Smooth muscle cell (in vitro differentiated cells): ENCODE measurements around the gene HYAL4. TPM values are rescaled to one million over a fixed set of nuclear protein-coding genes. Genes with fewer than 3 reads are reported as not detected.
"Not testable (repeated sequence)": the region's sequence is repeated elsewhere in the genome, so short reads cannot be mapped to it uniquely, and the experiment has no call there.

Experiments used
- DNase-seq: peaks from one replicate; lab custom pipeline; 2025; ENCODE audit not compliant: unreplicated experiment; lab: John Stamatoyannopoulos, UW
- H2AFZ ChIP-seq: fragments of 200-600 bp; sonication (generic); 2 replicates; pipeline ENCODE4 v1.6.0; 2016; ENCODE audit warnings: antibody characterized with exemption, low read depth, mild to moderate bottlenecking
- H3F3A ChIP-seq: fragments of 200-600 bp; sonication (generic); 2 replicates; pipeline ENCODE4 v1.6.0; 2017; ENCODE audit warnings: antibody characterized with exemption, low read depth
- H3K27ac ChIP-seq: fragments of 200-600 bp; sonication (generic); 2 replicates; pipeline ENCODE4 v1.5.1; 2016; ENCODE audit warnings: low read depth, mild to moderate bottlenecking
- H3K27me3 ChIP-seq: fragments of 200-600 bp; sonication (generic); 2 replicates; pipeline ENCODE4 v1.6.1; 2016; ENCODE audit warnings: low read depth, mild to moderate bottlenecking
- H3K36me3 ChIP-seq: fragments of 200-600 bp; sonication (generic); 2 replicates; pipeline ENCODE4 v1.5.1; 2016; ENCODE audit warnings: low read depth
- H3K4me1 ChIP-seq: fragments of 200-600 bp; sonication (generic); 2 replicates; pipeline ENCODE4 v1.5.1; 2016; ENCODE audit warnings: low read depth
- H3K4me2 ChIP-seq: fragments of 200-600 bp; sonication (generic); 2 replicates; pipeline ENCODE4 v1.6.0; 2016; ENCODE audit warnings: mild to moderate bottlenecking
- H3K4me3 ChIP-seq: fragments of 200-600 bp; sonication (generic); 2 replicates; pipeline ENCODE4 v1.5.1; 2016; ENCODE audit warnings: mild to moderate bottlenecking
- H3K79me2 ChIP-seq: fragments of 200-600 bp; sonication (generic); 2 replicates; pipeline ENCODE4 v1.6.0; 2016; ENCODE audit warnings: low read depth, mild to moderate bottlenecking
- H3K9ac ChIP-seq: fragments of 200-600 bp; sonication (generic); 2 replicates; pipeline ENCODE4 v1.6.0; 2016; ENCODE audit warnings: low read depth
- H3K9me3 ChIP-seq: fragments of 200-600 bp; sonication (generic); replicated peaks from 2 replicates; pipeline ENCODE4 v1.5.1; 2016; ENCODE audit warnings: low read depth
- H4K20me1 ChIP-seq: fragments of 200-600 bp; sonication (generic); 2 replicates; pipeline ENCODE4 v1.6.0; 2016; ENCODE audit warnings: low read depth
- WGBS: methylation state at CpG from one replicate; pipeline ENCODE4 v1.1.7; 2016; ENCODE audit warnings: low lambda C conversion rate; 5-methylcytosine and 5-hydroxymethylcytosine counted together
- polyA plus RNA-seq: library from polyadenylated mRNA; unstranded; fragments of >200 nt; fragmentation: Nextera tagmentation; extraction: Ambion mirVana; gene quantifications from 2 replicates; pipeline ENCODE4 v1.2.1, GENCODE V29; 2016
- total RNA-seq: library from RNA; depleted of rRNA; stranded (reverse); fragments of >200 nt; gene quantifications from 2 replicates; pipeline ENCODE4 v1.2.3, GENCODE V29; 2014
- TF ChIP-seq, protein P1 (sequence below): fragments of 200-600 bp; sonication (generic); IDR thresholded peaks from 2 replicates; pipeline ENCODE4 v1.5.1; 2017; ENCODE audit warnings: borderline replicate concordance, mild to moderate bottlenecking, antibody characterized with exemption; ENCODE audit not compliant: insufficient read depth, poor library complexity, severe bottlenecking

HYAL4 gene
- total and polyA plus RNA-seq, 2 experiments from 2014 or later, result not detected

DNA sequence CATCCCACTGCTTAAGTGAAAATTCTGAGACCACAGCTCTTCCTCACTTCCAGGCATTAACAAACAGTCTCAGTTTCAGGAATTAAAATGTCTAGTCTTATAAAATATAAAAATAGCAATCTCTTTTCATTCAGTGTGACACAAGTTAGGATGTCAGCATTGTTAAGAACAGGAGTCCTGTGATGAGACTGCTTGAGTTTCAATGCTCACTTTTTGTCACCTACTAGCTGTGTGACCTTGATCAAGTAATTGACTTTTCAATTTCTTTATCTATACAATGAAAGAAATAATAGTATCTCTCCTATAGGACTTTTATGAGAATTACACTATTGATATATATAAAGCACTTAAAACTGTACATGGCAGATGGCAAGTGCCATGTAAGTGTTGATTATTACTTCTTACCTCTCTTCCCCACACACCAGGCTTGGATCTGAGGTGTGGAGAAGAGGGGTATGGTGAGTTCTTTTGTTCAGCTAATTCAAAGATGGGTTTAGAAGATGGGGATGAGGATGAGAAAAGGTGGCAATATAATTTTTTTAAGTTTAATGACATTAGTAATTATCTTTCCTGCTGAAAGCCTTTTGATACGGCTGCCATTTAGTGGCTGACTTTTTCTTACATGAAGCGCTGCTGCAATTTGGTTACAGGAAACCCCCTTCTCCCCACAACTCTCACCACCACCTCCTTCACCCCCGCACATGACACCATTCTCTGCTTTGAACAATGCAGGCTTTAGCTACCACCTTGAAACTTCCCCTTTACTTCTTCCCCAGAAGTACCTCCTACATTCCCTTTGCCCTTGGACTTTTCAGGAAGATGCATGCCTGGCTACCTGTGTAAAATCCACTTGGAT is 20.8 kb upstream of the HYAL4 start:
- H3K4me2 ChIP-seq, result no peak overlapping the region
- DNase-seq, result no peak
- H2AFZ ChIP-seq, result no peak overlapping the region
- H3K36me3 ChIP-seq, result no peaks in the 10 kb centered on the region
- TF ChIP-seq, protein P1, sequence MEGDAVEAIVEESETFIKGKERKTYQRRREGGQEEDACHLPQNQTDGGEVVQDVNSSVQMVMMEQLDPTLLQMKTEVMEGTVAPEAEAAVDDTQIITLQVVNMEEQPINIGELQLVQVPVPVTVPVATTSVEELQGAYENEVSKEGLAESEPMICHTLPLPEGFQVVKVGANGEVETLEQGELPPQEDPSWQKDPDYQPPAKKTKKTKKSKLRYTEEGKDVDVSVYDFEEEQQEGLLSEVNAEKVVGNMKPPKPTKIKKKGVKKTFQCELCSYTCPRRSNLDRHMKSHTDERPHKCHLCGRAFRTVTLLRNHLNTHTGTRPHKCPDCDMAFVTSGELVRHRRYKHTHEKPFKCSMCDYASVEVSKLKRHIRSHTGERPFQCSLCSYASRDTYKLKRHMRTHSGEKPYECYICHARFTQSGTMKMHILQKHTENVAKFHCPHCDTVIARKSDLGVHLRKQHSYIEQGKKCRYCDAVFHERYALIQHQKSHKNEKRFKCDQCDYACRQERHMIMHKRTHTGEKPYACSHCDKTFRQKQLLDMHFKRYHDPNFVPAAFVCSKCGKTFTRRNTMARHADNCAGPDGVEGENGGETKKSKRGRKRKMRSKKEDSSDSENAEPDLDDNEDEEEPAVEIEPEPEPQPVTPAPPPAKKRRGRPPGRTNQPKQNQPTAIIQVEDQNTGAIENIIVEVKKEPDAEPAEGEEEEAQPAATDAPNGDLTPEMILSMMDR, result no peak
- H3K79me2 ChIP-seq, result no peaks in the 10 kb centered on the region
- WGBS, result 98% methylated on average over 3 of the region's 3 CpGs
- no peaks in the 10 kb centered on the region for H3K27me3 ChIP-seq
- no peaks in the 10 kb centered on the region for H4K20me1 ChIP-seq
- no peaks in the 10 kb centered on the region for H3K9me3 ChIP-seq
- no peaks in the 10 kb centered on the region for H3F3A ChIP-seq
- no peak overlapping the region for H3K27ac ChIP-seq
- H3K4me1 ChIP-seq, result no peaks in the 10 kb centered on the region
- H3K9ac ChIP-seq, result no peak overlapping the region
- no peak overlapping the region for H3K4me3 ChIP-seq

DNA sequence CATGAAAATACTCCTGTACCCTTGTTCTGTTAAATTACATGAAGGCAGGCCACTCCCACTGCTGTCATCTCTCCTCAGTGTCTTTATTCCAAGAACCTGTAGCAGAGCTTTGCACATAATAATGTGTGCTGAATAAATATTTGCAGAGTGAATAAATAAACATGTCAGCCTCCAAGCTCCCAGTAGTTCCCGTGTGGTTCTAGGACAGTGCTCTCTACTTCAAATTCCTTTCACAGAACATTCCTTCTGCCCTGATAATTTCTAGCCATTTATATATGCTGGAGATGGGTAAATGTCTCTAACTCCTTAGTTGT is 20.3 kb upstream of the HYAL4 start:
- Histone ChIP-seq H3K4me3 (no peak overlapping the region), H3K4me1 (no peaks in the 10 kb centered on the region), H3F3A (no peaks in the 10 kb centered on the region), H3K9ac (no peak overlapping the region), H2AFZ (no peak overlapping the region), H4K20me1 (no peaks in the 10 kb centered on the region), H3K9me3 (no peaks in the 10 kb centered on the region), H3K27ac (no peak overlapping the region), H3K4me2 (no peak overlapping the region), H3K27me3 (no peaks in the 10 kb centered on the region), H3K79me2 (no peaks in the 10 kb centered on the region), H3K36me3 (no peaks in the 10 kb centered on the region)
- 82% methylated on average over 1 of the region's 1 CpG for WGBS
- DNase-seq, result no peak
- TF ChIP-seq, protein P1, result no peak

DNA sequence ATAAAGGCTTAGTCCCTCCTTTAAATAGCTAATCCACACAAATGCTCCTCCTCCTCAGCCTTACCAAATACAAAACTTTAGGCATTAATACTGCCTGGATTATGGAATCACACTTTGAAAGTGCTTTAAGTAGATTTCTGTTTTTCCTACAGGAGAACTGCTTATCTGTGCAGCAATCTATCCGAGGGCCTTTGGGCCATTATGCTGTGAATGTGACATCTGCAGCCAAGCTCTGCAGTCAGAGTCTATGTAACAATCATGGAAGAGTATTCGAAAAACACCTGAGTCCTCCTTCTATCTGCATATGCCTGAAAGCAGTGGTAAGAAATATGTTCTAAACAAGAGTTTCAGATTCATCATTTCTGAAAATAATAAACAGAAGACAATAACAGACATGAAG is 16.2 kb upstream of the HYAL4 start:
- Histone ChIP-seq H3K9me3 (no peaks in the 10 kb centered on the region), H3K27me3 (no peaks in the 10 kb centered on the region), H3F3A (no peaks in the 10 kb centered on the region), H3K9ac (no peak overlapping the region), H3K4me3 (no peak overlapping the region), H2AFZ (no peak overlapping the region), H3K4me2 (no peak overlapping the region), H3K36me3 (no peaks in the 10 kb centered on the region), H3K79me2 (no peaks in the 10 kb centered on the region), H3K4me1 (no peaks in the 10 kb centered on the region), H3K27ac (no peak overlapping the region), H4K20me1 (no peaks in the 10 kb centered on the region)
- TF ChIP-seq, protein P1, result no peak
- no peak for DNase-seq
- WGBS, result 82% methylated on average over 2 of the region's 2 CpGs

DNA sequence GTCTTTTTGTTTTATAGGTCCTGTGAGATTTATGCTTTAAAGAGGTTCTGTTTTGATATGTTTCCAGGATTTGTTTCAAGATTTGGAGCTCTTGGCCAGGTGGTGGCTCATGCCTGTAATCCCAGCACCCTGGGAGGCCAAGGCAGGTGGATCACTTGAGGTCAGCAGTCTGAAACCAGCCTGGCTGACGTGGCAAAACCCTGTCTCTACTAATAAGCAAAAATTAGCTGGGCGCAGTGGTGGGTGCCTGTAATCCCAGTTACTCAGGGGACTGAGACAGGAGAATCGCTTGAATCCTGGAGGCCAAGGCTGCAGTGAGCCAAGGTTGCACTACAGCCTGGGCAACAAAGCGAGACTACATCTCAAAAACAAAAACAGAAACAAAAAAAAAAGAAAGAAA is 8.3 kb upstream of the HYAL4 start:
- H3K4me3 ChIP-seq, result no peak overlapping the region
- WGBS, result 88% methylated on average over 4 of the region's 4 CpGs
- H3K4me1 ChIP-seq, result no peaks in the 10 kb centered on the region
- H3F3A ChIP-seq, result no peaks in the 10 kb centered on the region
- H3K27ac ChIP-seq, result no peak overlapping the region
- H2AFZ ChIP-seq, result no peak overlapping the region
- no peaks in the 10 kb centered on the region for H3K79me2 ChIP-seq
- H4K20me1 ChIP-seq, result no peaks in the 10 kb centered on the region
- H3K9ac ChIP-seq, result no peak overlapping the region
- DNase-seq, result no peak
- H3K9me3 ChIP-seq, result no peaks in the 10 kb centered on the region
- no peaks in the 10 kb centered on the region for H3K27me3 ChIP-seq
- TF ChIP-seq, protein P1, result no peak
- no peaks in the 10 kb centered on the region for H3K36me3 ChIP-seq
- H3K4me2 ChIP-seq, result no peak overlapping the region

DNA sequence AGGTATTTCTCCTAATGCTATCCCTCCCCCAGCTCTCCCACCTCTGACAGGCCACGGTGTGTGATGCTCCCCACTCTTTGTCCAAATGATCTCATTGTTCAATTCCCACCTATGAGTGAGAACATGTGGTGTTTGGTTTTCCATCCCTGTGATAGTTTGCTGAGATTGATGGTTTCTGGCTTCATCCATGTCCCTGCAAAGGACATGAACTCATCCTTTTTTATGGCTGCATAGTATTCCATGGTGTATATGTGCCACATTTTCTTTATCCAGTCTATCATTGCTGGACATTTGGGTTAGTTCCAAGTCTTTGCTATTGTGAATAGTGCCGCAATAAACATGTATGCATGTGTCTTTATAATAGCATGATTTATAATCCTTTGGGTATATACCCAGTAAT is 5.9 kb upstream of the HYAL4 start:
- DNase-seq, H3K9ac ChIP-seq, H4K20me1 ChIP-seq, H3K4me3 ChIP-seq, H3F3A ChIP-seq, H3K36me3 ChIP-seq, H3K27ac ChIP-seq, H3K27me3 ChIP-seq, H3K4me2 ChIP-seq, H3K9me3 ChIP-seq, H3K4me1 ChIP-seq, H3K79me2 ChIP-seq, H2AFZ ChIP-seq: not testable (repeated sequence)
- 95% methylated on average over 2 of the region's 2 CpGs for WGBS
